Germinal center (tissue), 1 donor: ENCODE measurements around the gene CRYBA1.
"Not testable (repeated sequence)": the region's sequence is repeated elsewhere in the genome, so short reads cannot be mapped to it uniquely, and the experiment has no call there.

ENCODE experiments used
- DNase-seq: peaks from one replicate; pipeline ENCODE4 v3.0.0; 2012; ENCODE audit warnings: mixed read lengths, low spot score

Gene CRYBA1, protein sequence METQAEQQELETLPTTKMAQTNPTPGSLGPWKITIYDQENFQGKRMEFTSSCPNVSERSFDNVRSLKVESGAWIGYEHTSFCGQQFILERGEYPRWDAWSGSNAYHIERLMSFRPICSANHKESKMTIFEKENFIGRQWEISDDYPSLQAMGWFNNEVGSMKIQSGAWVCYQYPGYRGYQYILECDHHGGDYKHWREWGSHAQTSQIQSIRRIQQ

GRCh38 chr17:29246628-29247027, at the start of gene CRYBA1:
Gene CRYBA1, plus strand, starts transcription at chr17:29246859. Its CDS starts 5 bp downstream, at chr17:29246864.
- no peak for DNase-seq

- no peak for DNase-seq
Observed at GRCh38 chr17:29197516-29198272, 49.0 kb upstream of the CRYBA1 start.

GRCh38 chr17:29204068-29204804, 42.4 kb upstream of the CRYBA1 start:
- DNase-seq, result not testable (repeated sequence)

DNA sequence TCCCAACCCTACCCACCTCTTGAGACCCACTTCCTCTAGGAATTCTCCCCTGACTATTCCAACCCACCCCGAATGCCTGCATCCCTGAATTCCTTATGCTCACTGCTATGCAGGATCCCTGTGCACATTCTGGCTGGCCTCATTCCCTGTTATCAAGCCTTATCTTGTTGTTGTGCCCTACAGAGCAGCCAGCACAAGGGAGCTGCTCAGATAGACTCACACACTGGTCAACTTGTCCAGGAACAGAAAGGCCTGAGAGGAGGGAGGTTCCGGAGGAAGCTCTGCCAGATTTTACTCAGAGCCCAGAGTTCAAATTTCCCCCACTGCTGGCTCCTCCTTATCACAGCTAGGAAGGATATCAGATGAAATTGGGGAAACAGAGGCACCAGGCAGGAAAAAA, 41.6 kb upstream of the CRYBA1 start:
- no peak for DNase-seq

- DNase-seq, result no peak
Observed at GRCh38 chr17:29207975-29208374, 38.7 kb upstream of the CRYBA1 start.

GRCh38 chr17:29209073-29209472, 37.6 kb upstream of the CRYBA1 start:
- DNase-seq, result no peak

DNA sequence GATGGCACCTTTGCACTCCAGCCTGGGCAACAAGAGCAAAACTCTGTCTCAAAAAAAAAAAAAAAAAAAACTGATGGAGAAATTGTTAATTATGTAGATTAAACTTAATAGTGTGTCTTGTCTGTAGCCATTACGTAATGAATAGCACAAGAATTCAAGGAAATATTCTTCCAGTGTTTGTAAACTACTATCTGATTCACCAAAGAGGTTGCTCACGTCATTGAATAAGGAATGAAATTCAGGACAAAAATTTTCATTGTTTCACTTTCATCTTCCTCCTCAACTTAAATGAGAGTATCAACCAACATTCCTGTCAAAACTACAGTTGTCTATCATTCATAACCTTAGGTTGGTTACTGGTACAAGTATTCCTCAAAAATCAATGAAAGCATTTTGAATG, 35.8 kb upstream of the CRYBA1 start:
- DNase-seq, result no peak

DNA sequence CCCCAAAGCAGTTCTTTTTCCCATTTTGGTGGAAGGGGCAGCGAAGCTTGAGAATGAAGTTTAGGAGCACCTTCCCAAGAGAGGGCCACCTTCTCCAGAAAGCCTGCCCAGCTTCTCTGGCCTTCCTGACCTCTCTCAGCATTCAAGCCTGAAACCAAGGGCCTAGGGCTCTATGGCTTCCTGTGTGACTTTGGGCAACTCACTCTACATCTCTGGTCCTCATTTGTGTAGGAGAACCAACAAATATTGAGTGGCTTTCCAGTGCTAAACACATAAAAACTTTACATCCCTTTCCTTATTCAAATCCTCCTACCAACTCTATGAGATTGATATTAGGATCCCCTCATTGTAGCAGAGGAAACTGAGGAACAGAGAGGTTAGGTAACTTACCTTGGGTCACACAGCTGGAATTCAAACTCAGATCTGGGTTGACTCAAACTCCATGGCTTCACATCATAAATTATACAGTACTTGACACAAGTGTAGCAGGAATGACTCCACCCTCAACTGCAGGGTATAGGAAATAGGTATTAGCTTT, 34.5 kb upstream of the CRYBA1 start:
- DNase-seq, result no peak

DNA sequence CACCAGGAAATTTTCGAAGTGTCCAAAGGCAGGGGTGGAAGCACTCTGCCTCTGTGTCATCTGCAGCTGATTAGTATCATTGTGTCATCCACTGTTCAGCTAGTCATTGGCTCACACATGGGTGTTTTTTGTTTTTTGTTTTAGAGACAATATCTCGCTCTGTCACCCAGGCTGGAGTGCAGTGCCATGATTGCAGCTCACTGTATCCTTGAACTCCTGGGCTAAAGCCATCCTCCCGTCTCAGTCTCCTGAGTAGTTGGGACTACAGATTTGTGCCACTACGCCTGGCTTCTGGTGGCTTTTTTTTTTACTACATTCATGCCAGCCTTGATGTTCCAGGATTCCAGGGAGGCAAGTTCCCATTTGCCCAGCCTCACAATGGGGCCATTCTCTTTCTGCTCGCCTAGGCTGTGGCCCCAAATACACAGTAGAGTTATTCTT, 34.0 kb upstream of the CRYBA1 start:
- no peak for DNase-seq

- no peak for DNase-seq
Observed at GRCh38 chr17:29214215-29215146, 32.2 kb upstream of the CRYBA1 start.

GRCh38 chr17:29215174-29215573, 31.5 kb upstream of the CRYBA1 start:
- no peak for DNase-seq

- no peak for DNase-seq
Observed at GRCh38 chr17:29215717-29216116, 30.9 kb upstream of the CRYBA1 start.

GRCh38 chr17:29216181-29216580, 30.5 kb upstream of the CRYBA1 start:
- no peak for DNase-seq

- no peak for DNase-seq
Observed at GRCh38 chr17:29216856-29217255, 29.8 kb upstream of the CRYBA1 start.

GRCh38 chr17:29219378-29220047, 27.1 kb upstream of the CRYBA1 start:
- DNase-seq, result peak; percentile 84

DNA sequence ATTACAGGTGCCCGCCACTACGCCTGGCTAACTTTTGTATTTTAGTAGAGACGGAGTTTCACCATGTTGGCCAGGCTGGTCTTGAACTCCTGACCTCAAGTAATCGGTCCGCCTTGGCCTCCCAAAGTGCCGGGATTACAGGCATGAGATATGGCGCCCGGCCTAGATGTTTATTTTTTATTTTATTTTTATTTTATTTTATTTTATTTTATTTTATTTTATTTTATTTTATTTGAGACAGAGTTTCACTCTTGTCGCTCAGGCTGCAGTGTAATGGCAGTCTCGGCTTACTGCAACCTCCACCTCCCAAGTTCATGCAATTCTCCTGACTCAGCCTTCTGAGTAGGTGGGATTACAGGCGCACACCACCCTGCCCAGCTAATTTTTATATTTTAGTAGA, 25.3 kb upstream of the CRYBA1 start:
- DNase-seq, result not testable (repeated sequence)

DNA sequence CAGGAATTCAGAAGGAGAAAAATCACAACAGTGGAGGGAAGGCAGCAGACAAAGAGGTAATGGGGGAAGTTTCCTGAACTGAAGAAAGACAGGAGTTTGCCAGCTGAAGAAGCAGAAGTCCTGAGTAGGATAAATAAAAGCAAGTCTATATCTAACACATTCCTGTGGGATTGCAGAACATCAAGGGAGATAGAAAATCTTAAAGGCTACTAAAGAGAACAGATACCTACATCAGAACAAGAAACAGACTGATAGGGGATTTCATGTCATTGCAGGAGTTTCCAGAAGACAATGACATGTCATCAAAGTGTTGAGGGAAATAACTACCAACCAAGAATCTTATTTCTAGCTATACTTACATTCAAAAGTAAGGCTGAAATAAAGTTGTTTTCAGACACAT, 21.3 kb upstream of the CRYBA1 start:
- DNase-seq, result no peak

DNA sequence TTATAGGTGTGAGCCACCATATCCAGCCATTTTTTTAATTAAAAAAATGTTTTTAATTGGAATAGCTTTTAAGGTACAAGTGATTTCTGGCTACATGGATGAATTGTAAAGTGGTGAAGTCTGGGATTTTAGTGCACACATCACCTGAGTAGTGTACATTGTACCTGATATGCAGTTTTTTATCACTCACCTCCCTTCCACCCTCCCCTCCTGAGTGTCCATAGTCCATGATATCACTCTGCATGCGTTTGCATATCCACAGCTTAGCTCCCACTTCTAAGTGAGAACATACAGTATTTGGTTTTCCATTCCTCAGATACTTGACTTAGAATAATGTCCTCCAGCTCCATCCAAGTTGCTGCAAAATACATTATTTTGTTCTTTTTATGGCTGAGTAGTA, 13.4 kb upstream of the CRYBA1 start:
- no peak for DNase-seq

- DNase-seq, result not testable (repeated sequence)
Observed at GRCh38 chr17:29234972-29235371, 11.7 kb upstream of the CRYBA1 start.

- no peak for DNase-seq
Observed at GRCh38 chr17:29235904-29236303, 10.8 kb upstream of the CRYBA1 start.
